Ramos (cell line): ENCODE data around the gene TMEM165.

Experiments used
- in situ Hi-C: fragments of 300-500 bp; cut with MboI; formaldehyde crosslinking; loops from one replicate; pipeline ENCODE4 v1.14.3; 2022; ENCODE audit warnings: low sequenced_read_pairs; ENCODE audit not compliant: unreplicated experiment

TMEM165 gene

DNA sequence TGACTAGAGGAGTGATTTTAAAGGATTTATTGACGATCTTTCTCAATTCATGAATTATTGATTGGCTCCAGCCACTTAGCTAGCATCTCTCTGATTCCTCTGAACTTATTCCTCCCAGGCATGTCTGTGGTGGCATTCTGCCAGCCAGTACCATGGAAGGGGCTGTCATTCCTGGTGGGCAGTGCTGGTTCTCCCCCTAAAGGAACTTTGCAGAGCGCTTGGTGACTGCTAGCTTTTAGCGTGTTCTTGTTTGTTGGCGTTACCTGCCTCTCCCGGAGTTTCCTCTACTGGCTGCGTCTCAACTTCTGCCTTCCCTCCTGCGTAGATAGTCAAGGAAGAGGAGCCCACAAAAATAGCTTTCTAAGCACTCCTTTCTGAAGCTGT is 30.4 kb upstream of the TMEM165 start:
- in situ Hi-C loops = loop anchor here (25.0 kb wide), 1 partner anchor 497 kb away; the partner anchor contains the start of gene EXOC1

DNA sequence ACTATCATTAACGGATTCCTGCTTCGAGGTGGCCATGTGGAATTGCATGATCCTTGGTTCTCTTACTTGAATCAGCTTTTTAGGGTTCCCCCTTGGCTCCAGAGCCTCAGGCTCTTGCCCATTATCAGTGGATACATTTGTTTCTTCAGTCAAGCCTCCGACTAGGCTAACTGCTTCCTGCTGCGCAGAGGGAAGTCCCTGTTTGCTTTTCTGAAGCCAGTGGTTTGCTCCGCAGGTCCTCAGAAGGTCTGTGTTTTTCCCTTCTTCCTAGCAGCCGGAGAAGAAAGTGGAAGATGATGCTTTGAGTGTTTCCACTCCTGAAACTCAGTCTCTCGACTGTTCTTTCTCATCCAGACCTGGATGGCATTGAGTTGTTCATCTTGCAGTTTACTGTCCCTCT is 29.1 kb upstream of the TMEM165 start:
- in situ Hi-C loops = loop anchor here (25.0 kb wide), 1 partner anchor 496 kb away; the partner anchor contains the start of gene EXOC1

DNA sequence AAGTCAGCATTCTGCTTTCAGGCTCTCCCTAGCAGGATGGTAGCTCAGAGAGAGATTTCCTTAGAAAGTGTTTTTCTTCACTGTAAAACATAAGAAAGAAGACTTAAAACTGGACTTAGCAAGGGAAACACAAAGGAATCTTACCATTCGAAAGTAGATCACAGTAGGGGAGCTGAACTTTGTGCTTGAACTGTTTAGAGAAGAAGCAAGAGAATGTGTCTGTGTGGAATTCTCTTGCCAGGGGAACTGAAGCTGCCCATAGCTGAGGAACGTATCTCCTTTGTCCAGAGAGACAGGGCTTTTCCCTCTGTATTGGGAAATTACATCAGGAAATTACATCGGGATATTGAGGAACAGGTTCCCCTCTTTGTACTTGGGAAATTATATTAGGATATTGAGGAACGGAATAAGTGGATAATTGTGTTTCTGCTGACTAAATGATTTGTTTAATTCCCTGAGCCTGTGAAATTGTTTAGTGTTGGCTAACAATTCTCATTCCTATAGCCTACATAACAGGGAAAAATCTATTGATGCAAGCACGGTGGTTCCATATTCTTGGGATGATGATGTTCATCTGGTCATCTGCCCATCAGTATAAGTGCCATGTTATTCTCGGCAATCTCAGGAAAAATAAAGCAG is 28.6 kb upstream of the TMEM165 start:
- in situ Hi-C loops = loop anchor here (25.0 kb wide), 1 partner anchor 495 kb away; the partner anchor contains the start of gene EXOC1

DNA sequence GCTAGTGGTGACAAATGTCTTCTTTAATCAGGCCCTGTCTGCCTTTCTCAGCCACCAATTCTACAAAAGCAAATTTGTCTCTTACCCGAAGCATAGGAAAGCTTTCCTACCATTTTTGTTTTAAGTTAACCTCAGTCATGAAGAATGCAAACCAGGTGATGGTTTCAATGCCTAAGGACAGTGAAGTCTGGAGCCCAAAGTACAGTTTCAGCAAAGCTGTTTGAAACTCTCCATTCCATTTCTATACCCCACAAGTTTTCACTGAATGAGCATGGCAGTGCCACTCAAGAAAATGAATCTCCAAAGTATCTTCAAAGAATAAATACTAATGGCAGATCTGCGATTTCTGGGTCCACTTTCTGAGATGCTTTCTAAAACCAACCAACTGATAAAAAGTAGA is 25.8 kb upstream of the TMEM165 start:
- in situ Hi-C loops = loop anchor here (25.0 kb wide), 1 partner anchor 492 kb away; the partner anchor contains the start of gene EXOC1

DNA sequence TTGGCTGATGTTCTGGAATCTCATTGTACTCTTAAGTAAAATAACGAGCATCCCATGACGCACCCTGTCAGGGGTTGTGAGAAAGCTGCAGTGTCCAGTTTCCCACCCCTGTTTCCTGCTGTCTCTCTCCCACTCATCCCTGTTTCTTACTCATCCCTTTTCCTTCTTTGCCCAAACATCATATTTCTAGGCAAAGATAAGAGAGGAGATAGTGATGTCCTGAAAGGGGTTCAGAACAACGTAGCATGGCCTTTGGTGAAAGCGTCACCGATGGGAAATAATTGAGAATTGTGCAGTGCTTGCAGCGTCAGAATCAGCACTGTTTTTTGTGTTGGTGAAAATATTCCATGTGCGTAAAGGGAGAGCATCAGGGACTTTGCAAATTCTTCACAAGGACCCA is 23.5 kb upstream of the TMEM165 start:
- in situ Hi-C loops = loop anchor here (25.0 kb wide), 1 partner anchor 490 kb away; the partner anchor contains the start of gene EXOC1

DNA sequence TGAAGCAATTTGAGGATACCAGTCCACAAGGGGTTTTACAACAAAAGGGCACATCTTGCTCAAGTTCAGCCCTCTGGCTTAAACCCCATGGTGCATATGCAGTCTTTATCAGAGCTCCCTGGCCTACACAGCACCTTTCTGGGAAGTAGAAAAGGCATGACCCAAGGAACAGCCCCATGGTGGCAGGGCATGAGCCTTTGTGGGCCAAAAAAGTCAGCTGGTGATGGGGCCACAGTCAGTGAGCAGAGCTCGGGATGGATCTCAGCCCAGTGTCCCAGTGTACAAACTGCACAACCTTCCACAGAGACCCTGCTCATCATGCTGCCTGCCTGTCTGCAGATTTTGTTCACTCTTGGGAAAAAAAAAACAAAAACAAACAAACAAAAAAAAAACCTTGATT is 22.3 kb upstream of the TMEM165 start:
- in situ Hi-C loops = loop anchor here (25.0 kb wide), 1 partner anchor 489 kb away; the partner anchor contains the start of gene EXOC1

DNA sequence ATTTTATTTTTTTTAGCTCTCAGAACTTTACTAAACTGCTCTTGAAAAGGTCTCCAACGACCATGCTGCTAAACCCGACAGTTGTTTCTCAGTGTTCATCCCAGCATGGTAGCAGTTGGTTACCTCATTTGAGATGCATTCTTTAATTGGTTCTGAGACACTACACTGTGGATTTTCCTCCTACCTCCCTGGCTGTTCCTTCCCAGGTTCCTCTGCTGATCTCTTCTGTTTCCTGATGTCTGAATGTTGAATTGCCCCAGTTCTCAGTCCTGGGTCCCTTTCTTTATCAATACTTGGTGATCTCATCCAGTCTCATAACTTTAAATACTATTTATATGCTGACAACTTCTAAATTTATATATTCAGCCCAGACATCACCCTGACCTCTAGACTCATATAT is 19.1 kb upstream of the TMEM165 start:
- in situ Hi-C loops = no loop called here

DNA sequence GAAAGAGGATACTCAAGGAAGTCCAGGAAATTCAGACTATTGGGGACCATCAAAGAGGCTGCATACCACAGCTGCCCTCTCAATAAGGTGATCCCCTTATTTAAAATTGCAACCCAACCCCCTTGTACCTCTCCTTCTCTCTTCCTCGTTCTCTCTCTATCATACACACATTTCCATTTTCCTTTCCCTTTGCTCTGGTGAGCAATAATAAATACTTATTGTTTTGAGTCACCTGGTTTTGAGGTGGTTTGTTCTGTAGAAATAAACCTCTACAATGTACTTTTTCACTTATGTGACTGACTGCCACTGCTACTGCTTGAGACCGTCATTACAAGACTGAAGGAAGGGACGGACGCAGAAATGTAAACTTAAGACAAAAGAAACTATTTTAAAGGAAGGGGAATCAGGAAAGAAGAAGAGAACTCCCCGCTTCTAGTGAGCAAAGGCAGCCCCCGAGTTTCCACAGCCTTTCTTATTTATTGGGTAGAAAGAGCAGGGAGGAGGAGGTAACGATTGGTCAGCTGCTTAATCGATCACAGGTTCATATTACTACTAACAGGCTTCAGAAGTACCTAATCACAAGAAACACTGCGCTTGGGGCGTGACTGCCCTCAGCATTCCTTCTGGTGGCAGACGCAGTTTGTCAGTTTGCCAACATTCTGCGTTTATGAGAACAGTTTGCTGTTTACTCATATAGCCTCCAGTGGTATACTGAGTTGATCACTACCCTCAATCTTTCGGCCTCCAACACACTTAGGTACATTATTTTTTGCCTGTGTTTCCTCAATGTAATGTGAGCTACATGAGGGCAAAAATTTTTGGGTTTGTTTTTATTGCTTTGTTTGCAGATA is 16.9 kb upstream of the TMEM165 start:
- in situ Hi-C loops = no loop called here

DNA sequence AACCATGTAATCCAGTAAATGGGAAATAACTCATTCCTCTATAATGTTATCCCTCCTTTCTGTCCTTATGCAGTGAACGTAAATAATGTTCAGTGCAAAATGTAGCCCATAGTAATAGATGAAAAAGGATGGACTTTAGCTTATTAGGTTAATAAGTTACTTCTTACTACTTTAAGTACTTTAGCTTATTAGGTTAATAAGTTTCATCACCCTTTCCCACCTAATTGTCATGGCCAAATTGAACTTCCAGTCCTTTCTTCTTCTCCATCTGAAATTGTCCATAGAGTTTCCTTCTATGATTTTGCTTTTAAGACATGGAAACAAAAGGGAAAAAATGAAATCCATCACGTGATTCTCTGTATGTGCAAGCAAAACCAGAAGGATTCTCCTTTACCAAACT is 15.2 kb upstream of the TMEM165 start:
- in situ Hi-C loops = no loop called here

DNA sequence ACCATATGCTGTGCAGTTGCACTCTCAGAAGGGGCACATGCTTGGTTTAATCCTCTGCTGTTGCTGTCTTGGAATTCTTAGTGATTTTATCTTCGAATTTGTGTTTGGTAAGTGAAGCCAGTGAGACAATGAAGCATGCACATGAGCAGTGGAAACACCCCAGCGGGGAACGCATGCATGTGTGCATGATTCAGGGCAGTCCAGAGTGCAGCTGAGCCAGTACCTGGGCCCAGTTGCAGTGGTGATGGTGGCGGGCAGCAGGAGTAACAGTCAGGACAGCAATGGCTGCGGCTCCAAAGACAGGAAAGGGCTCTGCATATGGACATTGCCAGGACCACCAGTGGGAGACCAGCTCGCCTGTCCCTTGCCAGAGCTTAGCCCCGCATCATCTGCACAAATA is 14.3 kb upstream of the TMEM165 start:
- in situ Hi-C loops = no loop called here

DNA sequence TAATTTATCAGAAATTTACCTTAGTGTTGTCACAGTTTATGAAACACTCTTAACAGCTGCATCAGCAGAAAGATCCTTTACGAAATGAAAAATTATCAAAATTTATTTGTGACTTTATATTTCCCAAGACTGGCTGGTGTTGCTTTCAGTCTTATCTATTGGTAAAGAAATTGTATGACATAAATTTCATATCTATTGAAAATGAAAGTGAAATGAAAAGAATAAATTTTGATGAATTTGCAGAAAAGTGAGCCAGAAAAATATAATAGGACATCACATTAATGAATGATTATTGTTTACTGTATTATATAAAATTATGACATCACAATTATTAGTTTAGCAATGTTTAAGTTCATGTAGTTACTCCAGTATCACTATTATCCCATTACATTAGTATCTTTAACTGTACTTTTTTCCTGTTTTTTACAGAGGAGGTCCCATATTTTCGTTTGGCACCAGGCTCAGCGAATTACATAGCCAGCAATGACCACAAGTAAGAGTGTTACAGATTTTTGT is 13.2 kb upstream of the TMEM165 start:
- in situ Hi-C loops = no loop called here

DNA sequence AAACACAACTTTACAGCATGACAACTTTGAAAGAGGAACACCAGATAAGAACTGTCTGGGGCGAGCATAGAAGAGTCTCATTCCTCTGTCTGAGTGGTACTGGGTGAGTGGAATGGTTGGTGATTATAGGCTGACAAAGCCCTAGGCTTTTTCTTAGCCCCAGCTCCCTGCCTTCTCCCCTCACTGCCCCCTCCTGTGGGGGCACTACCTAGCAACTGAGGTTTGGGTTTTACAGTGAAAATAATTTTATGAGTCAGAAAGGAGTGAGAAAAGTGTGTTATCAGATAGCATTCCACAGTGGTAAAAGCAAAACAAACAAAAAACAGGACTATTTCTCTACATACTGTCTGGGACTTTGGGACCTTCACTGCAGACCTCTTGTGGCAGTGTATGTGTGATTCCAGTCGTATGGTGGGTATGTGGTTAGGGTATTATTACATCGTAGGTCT is 10.5 kb upstream of the TMEM165 start:
- in situ Hi-C loops = no loop called here

DNA sequence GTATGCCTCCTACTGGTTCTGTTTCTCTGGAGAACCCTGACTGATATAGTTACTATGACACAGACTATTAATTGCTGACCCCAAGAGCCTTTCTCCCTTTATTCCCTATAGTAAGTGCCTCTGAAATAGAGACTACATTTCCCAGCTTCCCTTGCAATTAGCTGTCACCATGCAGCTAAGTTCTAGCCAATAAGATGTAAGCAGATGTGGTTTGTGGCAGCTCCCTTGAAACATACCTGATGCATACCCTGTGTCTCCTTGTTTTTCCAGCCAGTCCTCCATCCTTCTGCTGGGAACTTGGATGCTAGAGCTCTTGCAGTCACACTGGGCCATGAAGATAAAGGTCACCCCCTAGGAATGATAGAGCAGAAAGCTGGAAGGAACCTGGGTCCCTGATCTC is 9.7 kb upstream of the TMEM165 start:
- in situ Hi-C loops = no loop called here

DNA sequence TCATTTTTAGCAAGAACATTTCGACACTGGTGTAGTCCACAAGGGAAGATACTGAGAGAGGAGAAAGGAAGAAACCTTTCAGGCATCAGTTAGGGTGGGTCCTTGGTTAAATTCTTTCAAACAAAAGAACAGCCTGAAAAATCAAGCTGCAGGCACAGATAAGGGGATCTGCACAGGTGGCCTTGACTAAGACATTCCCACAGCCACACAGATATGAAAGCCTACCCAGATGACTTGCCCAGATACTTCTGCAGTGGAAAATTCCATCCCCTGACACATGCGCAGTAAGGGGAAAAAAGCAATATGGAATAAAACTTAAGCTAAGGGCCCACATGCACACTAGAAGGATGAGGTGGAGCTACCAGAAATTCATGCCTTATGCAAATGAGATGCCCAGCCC is 8.9 kb upstream of the TMEM165 start:
- in situ Hi-C loops = no loop called here

DNA sequence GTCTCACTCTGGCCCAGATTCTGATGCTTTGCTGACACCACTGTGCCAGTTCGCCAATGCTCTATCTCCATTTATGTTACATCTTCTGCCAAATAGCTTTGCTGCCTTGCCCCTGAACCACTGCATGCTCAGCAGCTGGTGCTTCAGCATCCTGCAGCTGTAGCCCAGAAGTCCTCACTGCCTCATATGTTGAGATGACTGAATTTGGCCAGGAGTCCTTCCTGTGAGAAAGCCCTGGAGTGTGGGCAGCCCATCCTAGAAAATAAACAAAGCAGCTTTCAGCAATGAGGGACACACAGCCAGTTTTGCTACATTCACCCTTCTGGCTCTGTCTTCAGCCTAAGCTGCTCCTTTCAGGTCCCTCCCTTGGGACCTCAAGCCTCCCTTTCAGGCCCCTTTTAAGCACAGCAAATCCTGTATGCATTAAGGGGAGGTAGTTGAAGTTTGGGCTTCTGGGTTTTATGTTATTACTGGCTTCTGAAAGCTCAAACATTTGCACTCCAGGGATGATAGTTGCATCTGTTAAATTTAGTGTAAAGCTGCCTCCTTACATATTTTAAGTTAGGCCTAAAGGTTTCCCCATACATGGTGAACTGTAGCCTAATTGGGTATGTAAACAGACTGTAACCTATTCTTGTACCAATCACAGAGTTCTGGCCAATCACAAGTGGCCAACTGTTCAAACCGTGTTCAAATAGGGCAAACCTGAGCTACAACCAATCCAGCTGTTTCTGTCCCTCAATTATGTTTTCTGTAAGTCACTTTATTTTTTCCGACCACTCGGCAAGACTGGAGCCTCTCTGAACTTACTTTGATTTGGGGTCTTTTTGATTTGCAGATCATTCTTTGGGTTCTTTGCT is 2.1 kb upstream of the TMEM165 start:
- in situ Hi-C loops = no loop called here

DNA sequence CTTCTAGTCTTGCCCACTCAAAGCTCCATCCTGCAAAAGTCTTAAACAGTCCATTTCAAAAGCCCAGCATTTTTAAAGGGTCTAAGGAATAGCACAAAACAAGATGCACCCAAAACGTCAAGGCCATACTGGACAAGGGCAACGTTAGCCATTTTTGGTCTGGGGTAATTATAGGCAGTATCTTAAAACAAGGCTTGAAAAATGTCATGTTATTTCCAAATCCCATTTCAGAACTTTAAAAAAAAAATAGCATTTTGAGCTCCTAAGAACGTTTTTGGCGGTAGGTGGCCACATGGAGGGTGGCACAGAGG is 584 bp upstream of the TMEM165 start:
- in situ Hi-C loops = no loop called here

DNA sequence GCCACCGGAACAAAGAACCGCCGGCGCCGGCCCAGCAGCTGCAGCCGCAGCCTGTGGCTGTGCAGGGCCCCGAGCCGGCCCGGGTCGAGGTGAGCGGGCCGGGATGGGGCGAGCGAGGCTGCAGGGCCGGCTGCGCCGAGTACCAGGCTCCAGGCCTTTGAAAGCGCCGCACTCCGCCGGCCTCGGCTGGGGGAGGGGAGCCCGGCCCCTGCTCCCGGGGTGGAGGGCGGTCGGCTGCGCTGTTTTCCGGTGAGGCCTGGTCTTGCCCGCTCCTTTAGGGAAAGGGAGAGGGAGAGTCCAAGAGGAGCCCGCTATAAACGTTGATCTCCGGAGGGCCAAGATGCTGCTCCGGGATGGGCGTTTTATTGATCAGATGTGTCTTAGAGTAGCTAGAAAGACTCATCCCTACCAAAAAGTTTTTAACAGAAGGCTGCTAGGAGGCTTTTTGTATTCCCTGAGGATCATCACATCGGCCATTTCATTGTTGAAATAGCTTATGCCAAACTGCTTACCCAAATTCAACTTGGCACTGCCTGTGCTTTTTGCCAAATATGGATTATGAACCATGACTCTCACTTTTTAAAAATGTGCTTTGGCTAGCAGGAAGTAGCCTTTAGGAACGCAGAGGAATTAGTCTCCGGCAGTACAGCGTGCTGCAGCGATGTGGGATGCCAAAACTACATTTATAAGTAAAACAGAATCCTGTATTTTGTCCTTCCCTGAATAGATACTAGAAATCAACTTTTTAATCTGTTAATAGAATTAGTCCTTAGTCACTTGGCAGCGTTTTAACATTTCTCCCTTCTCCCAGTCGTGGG is 760 bp downstream of the TMEM165 start:
- in situ Hi-C loops = no loop called here

DNA sequence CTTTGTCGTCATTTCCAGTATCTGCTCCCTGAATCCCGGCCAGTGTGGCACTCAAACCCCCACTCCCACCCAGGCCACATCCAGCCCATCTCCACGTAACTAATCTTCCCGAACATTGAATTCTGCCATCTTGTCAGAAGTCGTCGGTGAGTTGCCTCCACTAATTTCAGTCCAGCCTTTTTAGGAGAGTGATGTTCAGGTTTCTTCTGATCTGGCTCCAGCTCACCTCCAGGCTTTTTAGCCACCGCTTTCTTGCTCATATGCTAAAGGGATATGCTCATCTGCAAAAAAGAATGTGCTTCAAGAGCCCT is 1.3 kb downstream of the TMEM165 start:
- in situ Hi-C loops = no loop called here

DNA sequence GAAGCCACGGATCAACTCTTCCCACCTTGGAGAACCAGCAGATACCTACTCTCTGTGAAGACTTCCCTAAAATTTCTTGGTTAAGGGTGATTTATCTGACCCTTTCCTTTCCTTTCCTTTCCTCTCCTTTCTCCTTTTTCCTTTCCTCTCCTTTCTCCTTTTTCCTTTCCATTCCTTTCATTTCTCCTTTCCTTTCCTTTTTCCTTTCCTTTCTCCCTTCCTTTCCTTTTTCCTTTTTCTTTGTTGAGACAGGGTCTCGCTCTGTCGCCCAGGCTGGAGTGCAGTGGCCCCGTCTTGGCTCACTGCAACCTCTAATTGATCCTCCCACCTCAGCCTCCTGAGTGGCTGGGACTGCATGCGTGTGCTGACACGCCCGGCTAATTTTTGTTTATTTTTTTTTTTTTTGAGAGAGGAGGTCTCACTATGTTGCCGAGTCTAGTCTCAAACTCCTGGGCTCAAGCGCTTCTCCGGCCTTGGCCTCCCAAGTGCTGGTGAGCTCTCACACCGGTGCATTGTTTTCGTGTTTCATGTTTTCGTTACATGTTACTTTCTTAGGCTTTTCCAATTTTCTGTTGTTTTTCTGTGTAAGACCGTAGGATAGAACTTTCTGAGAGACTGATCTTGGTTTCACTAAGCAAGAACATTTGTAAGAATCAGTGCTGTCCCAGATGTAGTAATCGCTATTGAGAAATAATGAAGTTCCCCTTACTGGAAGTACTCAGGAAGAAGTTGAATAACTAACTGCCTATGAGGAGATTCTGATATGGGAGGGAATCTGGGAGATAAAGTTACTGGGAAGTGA is 2.0 kb downstream of the TMEM165 start:
- in situ Hi-C loops = no loop called here
